Activated effector memory CD4-positive, alpha-beta T cell treated with Interleukin-2 at 50 U/mL for 16 hours (primary cell): Measurements from ENCODE around the gene SLC8A2.

Experiments
- DNase-seq: peaks from one replicate; pipeline ENCODE4 v3.0.0-alpha.2; 2020

Gene SLC8A2

GRCh38 chr19:47456721-47457474, 14.8 kb downstream of the SLC8A2 start:
- DNase-seq = no peak

- DNase-seq = no peak
These were observed 21.2 kb downstream of the SLC8A2 start for GRCh38 chr19:47450478-47450877.

DNA sequence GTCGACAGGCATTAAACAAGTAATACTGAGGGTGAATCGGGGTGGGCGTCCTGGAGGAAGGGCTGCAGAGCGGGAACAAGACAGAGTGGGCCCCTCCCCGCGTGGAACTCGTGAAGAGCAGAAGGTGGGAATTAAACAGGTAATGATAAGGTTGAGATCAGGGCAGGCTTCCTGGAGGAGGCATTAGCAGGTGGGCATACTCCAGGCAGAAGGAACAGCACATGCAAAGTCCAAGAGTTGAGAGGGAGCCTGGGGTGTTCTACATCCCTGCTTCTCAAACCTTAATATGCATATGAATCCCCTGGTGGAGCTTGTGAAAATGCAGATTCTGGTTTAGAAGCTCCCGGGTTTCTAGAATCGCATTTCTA, 23.3 kb downstream of the SLC8A2 start:
- no peak for DNase-seq

GRCh38 chr19:47447470-47448359, 24.0 kb downstream of the SLC8A2 start:
- DNase-seq = no peak

GRCh38 chr19:47446534-47447469, 24.9 kb downstream of the SLC8A2 start:
- DNase-seq = no peak

GRCh38 chr19:47445937-47446402, 25.7 kb downstream of the SLC8A2 start:
- DNase-seq = peak; percentile 60

- DNase-seq = no peak
These were observed 26.2 kb downstream of the SLC8A2 start for GRCh38 chr19:47445527-47445926.

- no peak for DNase-seq
These were observed 27.3 kb downstream of the SLC8A2 start for GRCh38 chr19:47444388-47444821.

DNA sequence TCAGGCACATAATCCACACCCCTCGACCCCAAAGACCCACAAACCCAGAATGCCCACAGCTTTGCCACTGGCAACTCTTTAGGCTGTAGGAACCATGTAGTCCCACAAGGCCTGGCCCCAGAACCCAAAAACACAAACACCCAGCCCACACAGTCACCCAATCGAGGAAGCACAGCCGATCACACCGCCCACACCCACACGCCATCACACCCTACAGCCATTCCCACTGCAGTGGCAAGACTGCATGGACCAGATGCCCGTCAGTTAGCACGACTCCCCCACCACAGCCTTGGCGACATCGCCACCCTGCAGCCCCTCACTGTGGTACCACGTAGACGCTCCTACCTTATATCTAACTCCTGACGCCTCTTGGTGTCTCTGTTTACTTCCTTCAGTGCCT, 28.4 kb downstream of the SLC8A2 start:
- no peak for DNase-seq

DNA sequence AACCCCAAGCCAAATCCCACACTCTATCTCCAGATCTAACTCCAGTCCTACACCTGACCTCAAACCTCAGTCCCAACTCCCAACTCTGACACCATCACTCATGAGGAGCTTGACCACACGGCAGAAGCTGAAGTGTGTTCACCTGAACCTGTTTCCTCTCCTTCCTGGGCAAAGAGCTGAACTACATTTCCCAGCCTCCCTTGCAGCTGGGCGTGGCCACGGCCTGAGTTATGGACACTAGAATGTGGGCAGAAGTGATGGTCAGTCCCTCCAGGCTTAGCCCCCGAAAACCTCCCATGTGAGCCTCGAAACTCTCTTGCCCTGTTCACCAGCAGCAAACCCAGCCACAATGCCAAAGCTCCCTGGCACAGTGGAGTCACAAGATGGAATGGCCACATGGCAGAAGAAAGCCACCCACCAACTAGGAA, 32.9 kb downstream of the SLC8A2 start:
- no peak for DNase-seq

- no peak for DNase-seq
These were observed 34.2 kb downstream of the SLC8A2 start for GRCh38 chr19:47437500-47437899.

- DNase-seq = peak; percentile 65
These were observed 34.8 kb downstream of the SLC8A2 start for GRCh38 chr19:47436712-47437401.

GRCh38 chr19:47435883-47436417, 35.7 kb downstream of the SLC8A2 start:
- no peak for DNase-seq

- no peak for DNase-seq
These were observed 36.5 kb downstream of the SLC8A2 start for GRCh38 chr19:47435196-47435595.

- DNase-seq = no peak
These were observed 37.6 kb downstream of the SLC8A2 start for GRCh38 chr19:47434088-47434487.

GRCh38 chr19:47433121-47433520, 38.6 kb downstream of the SLC8A2 start:
- DNase-seq = no peak

- DNase-seq = no peak
These were observed 39.2 kb downstream of the SLC8A2 start for GRCh38 chr19:47432499-47432898.

- no peak for DNase-seq
These were observed 39.6 kb downstream of the SLC8A2 start for GRCh38 chr19:47432091-47432490.

DNA sequence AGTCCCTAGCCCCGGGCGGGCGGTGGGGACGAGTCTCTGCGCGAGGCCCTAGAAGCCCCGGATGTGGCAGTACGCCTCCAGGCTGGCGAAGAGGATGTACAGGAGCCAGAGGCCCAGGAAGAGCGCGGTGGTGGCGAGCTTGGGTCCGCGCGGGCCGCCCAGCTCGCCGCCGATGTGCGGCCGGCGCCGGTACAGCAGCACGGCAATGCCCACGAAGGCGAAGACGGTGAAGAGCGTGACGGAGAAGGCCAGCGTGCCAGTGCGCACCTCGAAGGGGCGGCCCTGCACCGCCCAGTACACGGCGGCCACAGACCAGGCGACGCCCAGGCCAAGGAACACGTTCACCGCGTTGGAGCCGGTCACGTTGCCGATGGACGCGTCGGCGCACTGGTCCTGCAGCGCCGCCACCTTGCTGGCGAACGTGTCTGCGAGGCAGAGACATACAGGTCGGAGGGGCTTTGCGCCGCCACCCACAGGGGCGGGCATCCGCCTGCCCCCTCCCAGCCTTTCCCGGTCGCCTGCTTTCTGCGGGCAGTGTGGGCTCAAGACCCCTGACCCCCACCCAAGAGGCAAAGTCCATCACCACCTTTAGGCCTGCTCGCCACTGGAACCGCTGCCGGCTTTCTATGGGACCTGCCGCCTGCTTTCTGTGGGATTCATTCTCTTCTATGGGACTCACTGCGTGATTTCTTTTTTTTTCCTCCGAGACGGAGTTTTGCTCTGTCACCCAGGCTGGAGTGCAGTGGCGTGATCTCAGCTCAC, 41.5 kb downstream of the SLC8A2 start:
- DNase-seq = no peak

- no peak for DNase-seq
These were observed 42.4 kb downstream of the SLC8A2 start for GRCh38 chr19:47429140-47429793.
